SU-DHL-6 (cell line): ENCODE data around the gene ZDHHC8.

Experiments used
- CTCF ChIP-seq: fragments of 200-600 bp; sonication (generic); IDR thresholded peaks from one replicate; pipeline ENCODE4 v1.5.1; 2017; ENCODE audit warnings: antibody characterized with exemption, mild to moderate bottlenecking, low read length, moderate library complexity; ENCODE audit not compliant: insufficient read depth, poor library complexity, severe bottlenecking
- EZH2phosphoT487 ChIP-seq: fragments of 200-600 bp; sonication (generic), shearing (Covaris generic); conservative IDR thresholded peaks from 2 replicates; pipeline ENCODE4 v1.6.1; 2018; ENCODE audit warnings: mild to moderate bottlenecking, antibody characterized with exemption, low read length, moderate library complexity, mixed read lengths

GRCh38 chr22:20182365-20182764, 50.8 kb downstream of the ZDHHC8 start:
- TF ChIP-seq CTCF (no peak), EZH2phosphoT487 (no peak)
